GM10266 (cell line): Measurements from ENCODE around the gene MPRIP.

Experiments
- DNase-seq: peaks from one replicate; pipeline ENCODE4 v3.0.0; 2012; ENCODE audit errors: extremely low spot score
- TF ChIP-seq, protein P1 (sequence below): IDR thresholded peaks from 2 replicates; pipeline ENCODE4 v1.5.1; 2012; ENCODE audit warnings: mild to moderate bottlenecking, low read depth; ENCODE audit not compliant: control insufficient read depth, insufficient read depth; ENCODE audit errors: missing control alignments

The MPRIP gene

DNA sequence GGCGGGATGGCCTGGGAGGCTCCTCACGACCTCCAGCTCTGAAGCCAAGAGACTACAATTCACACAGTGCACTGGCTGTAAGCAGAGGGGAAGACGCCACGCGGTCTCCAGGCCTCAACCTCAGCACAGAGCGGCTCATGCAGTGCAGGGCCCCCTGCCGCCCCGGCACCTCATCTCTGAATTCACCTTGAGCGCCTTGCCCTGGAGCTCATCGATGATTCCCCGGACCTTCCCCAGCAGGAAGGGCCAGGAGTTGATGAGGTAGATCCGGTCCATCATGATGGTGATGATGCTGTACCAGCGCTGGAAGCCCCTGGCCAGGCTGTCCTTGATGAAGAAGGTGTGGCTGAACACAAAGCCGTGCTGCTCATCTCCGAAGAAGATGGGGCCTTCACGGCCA lies 181.5 kb downstream of the MPRIP start:
- TF ChIP-seq, protein P1, sequence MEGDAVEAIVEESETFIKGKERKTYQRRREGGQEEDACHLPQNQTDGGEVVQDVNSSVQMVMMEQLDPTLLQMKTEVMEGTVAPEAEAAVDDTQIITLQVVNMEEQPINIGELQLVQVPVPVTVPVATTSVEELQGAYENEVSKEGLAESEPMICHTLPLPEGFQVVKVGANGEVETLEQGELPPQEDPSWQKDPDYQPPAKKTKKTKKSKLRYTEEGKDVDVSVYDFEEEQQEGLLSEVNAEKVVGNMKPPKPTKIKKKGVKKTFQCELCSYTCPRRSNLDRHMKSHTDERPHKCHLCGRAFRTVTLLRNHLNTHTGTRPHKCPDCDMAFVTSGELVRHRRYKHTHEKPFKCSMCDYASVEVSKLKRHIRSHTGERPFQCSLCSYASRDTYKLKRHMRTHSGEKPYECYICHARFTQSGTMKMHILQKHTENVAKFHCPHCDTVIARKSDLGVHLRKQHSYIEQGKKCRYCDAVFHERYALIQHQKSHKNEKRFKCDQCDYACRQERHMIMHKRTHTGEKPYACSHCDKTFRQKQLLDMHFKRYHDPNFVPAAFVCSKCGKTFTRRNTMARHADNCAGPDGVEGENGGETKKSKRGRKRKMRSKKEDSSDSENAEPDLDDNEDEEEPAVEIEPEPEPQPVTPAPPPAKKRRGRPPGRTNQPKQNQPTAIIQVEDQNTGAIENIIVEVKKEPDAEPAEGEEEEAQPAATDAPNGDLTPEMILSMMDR: no peak
- DNase-seq: no peak

DNA sequence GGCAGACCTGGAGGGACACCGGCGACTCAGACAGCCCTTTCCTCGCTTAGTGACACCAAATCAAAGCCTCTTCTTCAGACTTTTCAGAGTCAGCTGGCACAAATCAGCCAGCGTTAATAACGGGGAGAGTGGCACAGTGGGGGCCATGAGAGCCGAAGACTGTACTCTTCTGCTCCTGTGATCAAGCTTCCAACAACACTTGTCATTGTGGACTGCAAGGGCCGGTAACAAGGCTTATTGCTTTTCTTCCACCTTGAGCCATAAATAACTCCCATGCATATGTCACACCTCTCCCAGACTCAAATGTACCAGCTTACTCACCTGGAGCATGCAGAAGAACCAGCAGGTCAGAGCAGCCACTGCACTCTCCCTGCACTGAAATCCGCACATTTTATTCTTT lies 181.9 kb downstream of the MPRIP start:
- TF ChIP-seq, protein P1: no peak
- no peak for DNase-seq

DNA sequence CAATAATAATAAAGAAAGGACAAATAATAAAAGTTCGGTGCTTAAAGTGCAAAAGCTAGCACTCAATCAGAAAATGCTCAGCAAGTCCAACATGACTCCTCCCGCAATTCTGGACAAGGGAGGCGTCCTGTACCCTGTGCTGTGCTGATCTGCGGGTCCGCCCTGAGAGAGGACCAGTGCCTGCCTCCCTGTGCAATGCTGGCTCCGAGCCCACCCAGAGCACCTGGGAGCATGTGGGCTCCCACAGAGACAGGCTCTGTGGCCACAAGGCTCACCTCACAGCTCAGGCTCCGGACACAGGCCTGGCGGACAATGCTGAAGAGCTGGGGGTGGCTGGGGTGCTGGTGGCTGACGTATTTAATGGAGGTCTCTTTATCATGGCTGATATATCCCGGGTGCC lies 183.6 kb downstream of the MPRIP start:
- no peak for DNase-seq
- TF ChIP-seq, protein P1: no peak

DNA sequence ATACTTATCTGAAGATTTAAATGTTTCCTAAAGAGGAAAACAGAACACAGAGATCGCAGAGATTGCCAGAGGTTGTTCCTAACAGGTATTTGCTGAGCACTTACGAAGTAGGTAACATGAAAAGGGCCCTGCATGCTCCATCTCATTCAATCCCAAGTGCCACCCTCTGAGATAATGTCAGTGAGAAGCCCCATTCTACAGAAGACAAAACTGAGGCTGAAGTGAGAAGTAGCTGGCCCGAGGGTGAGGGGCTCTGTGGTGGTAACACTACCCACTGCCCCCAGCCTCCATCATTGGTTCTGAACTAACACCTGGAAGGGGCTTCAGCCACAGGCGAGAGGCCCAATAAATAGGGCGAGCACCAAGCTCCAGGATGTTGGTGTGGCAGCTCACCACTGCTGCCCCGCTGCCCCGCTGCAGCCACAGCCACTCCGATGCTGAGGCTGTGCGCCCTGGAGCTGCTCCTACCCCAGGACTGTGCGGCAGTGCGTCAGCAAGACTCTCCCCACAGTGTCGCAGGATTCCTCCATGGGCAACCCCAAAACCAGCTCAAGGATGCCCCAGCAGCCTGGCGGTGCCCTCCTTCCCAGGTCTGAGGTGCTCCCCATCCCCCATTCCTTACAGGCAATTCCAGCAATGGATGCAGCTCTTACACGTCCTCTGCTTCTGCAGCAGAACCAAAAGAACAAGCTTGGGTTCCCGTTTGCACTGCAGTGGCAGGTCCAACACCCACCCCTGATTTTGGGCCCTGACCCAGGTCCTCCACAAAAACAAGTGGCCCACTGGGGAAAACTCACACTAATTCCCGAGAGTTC lies 184.4 kb downstream of the MPRIP start:
- no peak for DNase-seq
- TF ChIP-seq, protein P1: no peak

DNA sequence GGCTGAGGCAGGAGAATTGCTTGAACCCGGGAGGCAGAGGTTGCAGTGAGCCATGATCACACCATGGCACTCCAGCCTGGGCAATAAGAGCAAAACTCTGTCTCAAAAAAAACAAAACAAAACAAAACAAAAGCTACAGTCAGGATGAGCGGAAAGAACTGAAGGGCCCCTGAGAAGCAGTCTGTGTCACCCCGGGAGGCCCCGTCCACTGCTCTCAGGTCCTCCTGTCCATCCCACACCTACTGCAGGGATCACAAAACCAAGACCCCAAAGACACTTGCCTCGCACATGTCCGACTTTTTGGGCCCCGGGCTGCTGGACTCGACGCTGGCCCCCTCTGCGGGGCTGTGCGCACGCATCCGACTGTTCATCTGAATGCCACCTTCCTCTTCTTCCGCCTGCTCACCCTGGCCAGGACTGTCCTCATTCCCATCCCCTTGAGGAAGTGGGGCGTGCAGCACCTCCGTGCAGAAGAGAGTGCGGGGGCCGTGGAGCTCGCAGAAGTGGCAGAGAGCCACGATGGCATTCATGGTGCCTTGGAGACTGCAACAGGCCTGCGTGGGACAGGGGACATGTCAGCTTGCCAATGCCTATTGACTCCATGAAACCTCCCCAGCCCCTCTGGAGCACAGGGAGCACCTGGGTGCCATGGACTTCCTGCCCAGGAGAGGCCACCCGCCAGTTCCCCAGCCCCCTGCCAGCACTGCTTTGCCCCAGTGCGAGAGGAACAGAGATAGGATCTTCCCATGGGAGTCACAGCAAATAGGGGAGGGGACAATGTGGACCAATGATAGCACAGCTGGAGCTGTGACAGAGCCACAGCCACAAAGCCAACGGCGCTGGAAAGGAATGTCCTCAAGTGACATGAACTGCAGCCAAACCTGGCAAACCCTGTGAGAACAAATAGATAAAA lies 185.6 kb downstream of the MPRIP start:
- DNase-seq: no peak
- TF ChIP-seq, protein P1: no peak

DNA sequence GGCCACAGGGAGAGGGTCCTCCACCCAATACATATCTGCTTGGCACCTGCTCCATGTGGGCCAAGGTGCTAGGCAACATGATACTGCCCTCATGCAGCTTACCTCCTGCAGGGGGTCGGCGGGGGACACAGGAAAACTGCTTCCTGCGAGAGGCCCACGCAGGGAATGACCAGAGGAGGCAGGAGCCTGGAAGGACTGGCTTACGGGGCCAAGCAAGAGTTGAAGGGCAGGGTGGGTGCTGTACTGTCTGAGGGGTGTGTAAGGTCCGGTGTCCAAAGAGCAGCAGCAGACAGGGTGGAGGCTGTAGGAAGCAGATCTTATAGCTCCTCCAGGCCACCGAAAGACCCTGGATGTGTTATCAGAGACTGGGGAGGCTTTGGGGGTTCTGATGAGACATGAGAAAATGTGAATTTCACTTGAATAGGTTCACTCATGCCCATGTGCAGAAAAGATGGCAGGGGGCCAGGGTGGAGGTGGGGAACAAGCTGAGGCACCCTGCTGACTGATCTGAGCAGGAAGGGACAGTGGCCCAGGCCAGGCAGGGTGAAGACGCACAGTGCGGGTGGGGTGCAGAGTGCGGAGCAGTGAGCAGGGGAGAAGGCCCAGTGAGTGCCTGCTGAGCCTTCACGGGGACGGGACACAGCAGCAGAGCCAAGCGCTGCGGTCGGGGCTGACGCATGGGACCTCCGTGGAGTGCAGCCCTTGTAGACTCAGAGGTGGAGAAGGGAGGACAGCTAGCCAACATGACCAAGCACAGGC lies 186.4 kb downstream of the MPRIP start:
- no peak for DNase-seq
- TF ChIP-seq, protein P1: no peak
